K562 treated with DMSO at 1 percent for 24 hours (cell line): ENCODE results near the gene ZNF862. TPM values are rescaled to one million over a fixed set of nuclear protein-coding genes. Genes with fewer than 3 reads are reported as not detected.

Experiments used
- total RNA-seq: library from RNA; unstranded; fragments of 300-600 nt; gene quantifications from 2 replicates; pipeline ENCODE4 v1.2.3, GENCODE V29; 2022; ENCODE audit warnings: low read depth; ENCODE audit not compliant: insufficient read depth

Gene ZNF862
- total RNA-seq, result 7.0 and 7.5 TPM in 2 replicates

GRCh38 chr7:149838224-149838991 is at the start of gene ZNF862:
TSS of gene ZNF862 (plus strand) at chr7:149838375. CDS start at chr7:149838612, 237 bp downstream.

GRCh38 chr7:149873074-149873969 is 35.1 kb downstream of the ZNF862 start, which contains the start of gene ATP6V0E2:
TSS of gene ATP6V0E2 (plus strand) at chr7:149873969. CDS start at chr7:149874066, 97 bp downstream.

Other genes starting within 250 kb of the ZNF862 start
- gene ZNF467, start 64.8 kb upstream of the ZNF862 start, total RNA-seq, result 18.6 TPM in 2 replicates
- 47.7 and 48.6 TPM in 2 replicates for gene ATP6V0E2, start 35.6 kb downstream of the ZNF862 start, total RNA-seq